Fibroblast of lung (primary cell): ENCODE data around the gene CCDC57. TPM values are rescaled to one million over a fixed set of nuclear protein-coding genes. Genes with fewer than 3 reads are reported as not detected.

ENCODE experiments used
- DNase-seq, 2 donors: peaks; one replicate each; pipeline versions ENCODE4 v3.0.0 to v3.0.0-alpha.2; 2010; ENCODE audit warnings: low read depth in 2 of 2
- H2AFZ ChIP-seq: 2 replicates; pipeline ENCODE4 v1.5.1; 2012; ENCODE audit warnings: low read length, control low read depth, inconsistent platforms
- H3K27ac ChIP-seq: 2 replicates; pipeline ENCODE4 v1.5.1; 2011; ENCODE audit warnings: low read length, control low read depth; ENCODE audit not compliant: insufficient read depth
- H3K27me3 ChIP-seq: 2 replicates; pipeline ENCODE4 v1.5.1; 2011; ENCODE audit warnings: mild to moderate bottlenecking, low read length; ENCODE audit not compliant: control insufficient read depth, insufficient read depth
- H3K36me3 ChIP-seq: 2 replicates; pipeline ENCODE4 v1.5.1; 2011; ENCODE audit warnings: low read length; ENCODE audit not compliant: control insufficient read depth, insufficient read depth
- H3K4me1 ChIP-seq: 2 replicates; pipeline ENCODE4 v1.5.1; 2011; ENCODE audit warnings: low read length; ENCODE audit not compliant: control insufficient read depth, insufficient read depth; ENCODE audit errors: extremely low read depth
- H3K4me2 ChIP-seq: 2 replicates; pipeline ENCODE4 v1.5.1; 2011; ENCODE audit warnings: low read length, control low read depth; ENCODE audit not compliant: insufficient read depth; ENCODE audit errors: extremely low read depth
- H3K4me3 ChIP-seq, 4 experiments: fragments of 200-600 bp in 1 of 4; sonication (generic) in 1 of 4; replicated peaks in 1 of 4; 2 replicates each; pipeline ENCODE4 v1.5.1; 2011 to 2016; ENCODE audit warnings: low read length in 4 of 4, low read depth in 3 of 4, mild to moderate bottlenecking in 3 of 4, control low read depth in 2 of 4, inconsistent platforms in 1 of 4, mixed read lengths in 1 of 4; ENCODE audit not compliant: insufficient read depth in 1 of 4; ENCODE audit errors: control extremely low read depth in 1 of 4
- H3K79me2 ChIP-seq: 2 replicates; pipeline ENCODE4 v1.5.1; 2012; ENCODE audit warnings: mild to moderate bottlenecking, low read length, inconsistent platforms; ENCODE audit not compliant: control insufficient read depth, insufficient read depth
- H3K9ac ChIP-seq: 2 replicates; pipeline ENCODE4 v1.5.1; 2011; ENCODE audit warnings: mild to moderate bottlenecking, low read length, control low read depth; ENCODE audit not compliant: insufficient read depth
- H3K9me3 ChIP-seq: 2 replicates; pipeline ENCODE4 v1.5.1; 2012; ENCODE audit warnings: low read depth, low read length; ENCODE audit not compliant: control insufficient read depth, insufficient read depth
- H4K20me1 ChIP-seq: 2 replicates; pipeline ENCODE4 v1.5.1; 2011; ENCODE audit warnings: low read length; ENCODE audit not compliant: control insufficient read depth, insufficient read depth; ENCODE audit errors: extremely low read depth
- CTCF ChIP-seq, 2 donors: IDR thresholded peaks in 1 of 2; conservative IDR thresholded peaks in 1 of 2; 1 replicate in 1 of 2; 2 replicates in 1 of 2; pipeline ENCODE4 v1.5.1; 2011 to 2012; ENCODE audit warnings: low read length in 2 of 2, control low read depth in 1 of 2, inconsistent platforms in 1 of 2, low read depth in 1 of 2, mild to moderate bottlenecking in 1 of 2
- EZH2 ChIP-seq: IDR thresholded peaks from 2 replicates; pipeline ENCODE4 v1.5.1; 2012; ENCODE audit warnings: low read length, control low read depth, mild to moderate bottlenecking; ENCODE audit errors: missing control alignments
- polyA plus RNA-seq, 2 donors: library from polyadenylated mRNA; depleted of rRNA in 1 of 2; stranded (reverse) in 1 of 2; unstranded in 1 of 2; fragments of >200 nt; gene quantifications; 2 replicates each; pipeline ENCODE4 v1.2.1, GENCODE V29; 2011 to 2012; ENCODE audit warnings: missing spikeins in 1 of 2
- total RNA-seq: library from RNA; depleted of rRNA; stranded (reverse); fragments of >200 nt; gene quantifications from 2 replicates; pipeline ENCODE4 v1.2.1, GENCODE V29; 2014

Gene CCDC57
- total and polyA plus RNA-seq, 2 donors (not counting 1 experiment from before 2014, with no cell fraction given) = 7.1 to 10.1 TPM

- no peak overlapping the region for H3K27ac ChIP-seq
- H3K79me2 ChIP-seq = no peaks in the 10 kb centered on the region
- TF ChIP-seq EZH2 (no peak), CTCF (conservative IDR thresholded peaks at IDR 0.05 in 1 of 2, IDR thresholded peaks at IDR 0.05 in 1 of 2; ENCODE audit: low read depth in 1 of 2, low read length in 2 of 2) (no peak)
- no peaks in the 10 kb centered on the region for H3K27me3 ChIP-seq
- no peaks in the 10 kb centered on the region for H4K20me1 ChIP-seq
- no peaks in the 10 kb centered on the region for H3K9me3 ChIP-seq
- H3K4me3 ChIP-seq = no peak overlapping the region
- peaks cover 10% of the 10 kb centered on the region for H3K4me1 ChIP-seq
- no peak overlapping the region for H3K4me2 ChIP-seq
- no peaks in the 10 kb centered on the region for H3K36me3 ChIP-seq
- H3K9ac ChIP-seq = no peak overlapping the region
- H2AFZ ChIP-seq = no peak overlapping the region
- no peak for DNase-seq
These were observed 102.3 kb downstream of the CCDC57 start for GRCh38 chr17:82110298-82110697.

GRCh38 chr17:82108961-82109475 is 103.6 kb downstream of the CCDC57 start:
- Histone ChIP-seq H3K27me3 (no peaks in the 10 kb centered on the region), H3K4me3 (no peak overlapping the region), H2AFZ (no peak overlapping the region), H4K20me1 (no peaks in the 10 kb centered on the region), H3K27ac (no peak overlapping the region), H3K4me2 (no peak overlapping the region), H3K9me3 (no peaks in the 10 kb centered on the region), H3K4me1 (peaks cover 10% of the 10 kb centered on the region), H3K9ac (no peak overlapping the region), H3K79me2 (no peaks in the 10 kb centered on the region), H3K36me3 (no peaks in the 10 kb centered on the region)
- TF ChIP-seq EZH2 (no peak), CTCF (conservative IDR thresholded peaks at IDR 0.05 in 1 of 2, IDR thresholded peaks at IDR 0.05 in 1 of 2; ENCODE audit: low read depth in 1 of 2, low read length in 2 of 2) (no peak)
- DNase-seq = no peak

GRCh38 chr17:82108496-82108945 is 104.1 kb downstream of the CCDC57 start:
- no peak for TF ChIP-seq EZH2
- TF ChIP-seq CTCF (conservative IDR thresholded peaks at IDR 0.05 in 1 of 2, IDR thresholded peaks at IDR 0.05 in 1 of 2; ENCODE audit: low read depth in 1 of 2, low read length in 2 of 2) = no peak
- no peak overlapping the region for H2AFZ ChIP-seq
- peaks cover 10% of the 10 kb centered on the region for H3K4me1 ChIP-seq
- no peak overlapping the region for H3K4me2 ChIP-seq
- no peak overlapping the region for H3K9ac ChIP-seq
- H3K9me3 ChIP-seq = no peaks in the 10 kb centered on the region
- H3K27me3 ChIP-seq = no peaks in the 10 kb centered on the region
- H3K27ac ChIP-seq = no peak overlapping the region
- no peak overlapping the region for H3K4me3 ChIP-seq
- H3K36me3 ChIP-seq = no peaks in the 10 kb centered on the region
- no peaks in the 10 kb centered on the region for H3K79me2 ChIP-seq
- DNase-seq = no peak
- no peaks in the 10 kb centered on the region for H4K20me1 ChIP-seq
